GM12801 (cell line): ENCODE data around the gene CD300A.

ENCODE experiments used
- TF ChIP-seq, protein P1 (sequence below): IDR thresholded peaks from one replicate; pipeline ENCODE4 v1.5.1; 2011; ENCODE audit warnings: control low read depth; ENCODE audit not compliant: insufficient read length; ENCODE audit errors: extremely low read depth

The CD300A gene

DNA sequence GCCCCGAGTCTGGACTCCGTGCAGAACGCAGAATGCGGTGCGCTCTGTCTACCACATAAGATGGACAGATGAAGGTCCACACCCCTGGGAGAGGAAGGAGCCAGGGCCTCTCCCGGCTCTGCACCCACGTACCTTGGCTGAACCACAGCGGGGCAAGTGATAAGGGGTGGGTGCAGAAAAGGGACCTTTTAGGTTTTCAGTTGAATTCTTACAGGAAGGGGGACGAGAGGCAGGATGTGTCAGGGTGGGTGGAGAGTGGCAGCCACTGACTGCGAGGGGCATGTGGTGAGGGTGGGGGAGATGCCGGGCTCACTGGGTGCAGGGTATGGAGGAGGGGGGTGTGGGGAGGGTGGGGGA lies 372 bp downstream of the CD300A start:
- TF ChIP-seq, protein P1, sequence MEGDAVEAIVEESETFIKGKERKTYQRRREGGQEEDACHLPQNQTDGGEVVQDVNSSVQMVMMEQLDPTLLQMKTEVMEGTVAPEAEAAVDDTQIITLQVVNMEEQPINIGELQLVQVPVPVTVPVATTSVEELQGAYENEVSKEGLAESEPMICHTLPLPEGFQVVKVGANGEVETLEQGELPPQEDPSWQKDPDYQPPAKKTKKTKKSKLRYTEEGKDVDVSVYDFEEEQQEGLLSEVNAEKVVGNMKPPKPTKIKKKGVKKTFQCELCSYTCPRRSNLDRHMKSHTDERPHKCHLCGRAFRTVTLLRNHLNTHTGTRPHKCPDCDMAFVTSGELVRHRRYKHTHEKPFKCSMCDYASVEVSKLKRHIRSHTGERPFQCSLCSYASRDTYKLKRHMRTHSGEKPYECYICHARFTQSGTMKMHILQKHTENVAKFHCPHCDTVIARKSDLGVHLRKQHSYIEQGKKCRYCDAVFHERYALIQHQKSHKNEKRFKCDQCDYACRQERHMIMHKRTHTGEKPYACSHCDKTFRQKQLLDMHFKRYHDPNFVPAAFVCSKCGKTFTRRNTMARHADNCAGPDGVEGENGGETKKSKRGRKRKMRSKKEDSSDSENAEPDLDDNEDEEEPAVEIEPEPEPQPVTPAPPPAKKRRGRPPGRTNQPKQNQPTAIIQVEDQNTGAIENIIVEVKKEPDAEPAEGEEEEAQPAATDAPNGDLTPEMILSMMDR, result no peak

DNA sequence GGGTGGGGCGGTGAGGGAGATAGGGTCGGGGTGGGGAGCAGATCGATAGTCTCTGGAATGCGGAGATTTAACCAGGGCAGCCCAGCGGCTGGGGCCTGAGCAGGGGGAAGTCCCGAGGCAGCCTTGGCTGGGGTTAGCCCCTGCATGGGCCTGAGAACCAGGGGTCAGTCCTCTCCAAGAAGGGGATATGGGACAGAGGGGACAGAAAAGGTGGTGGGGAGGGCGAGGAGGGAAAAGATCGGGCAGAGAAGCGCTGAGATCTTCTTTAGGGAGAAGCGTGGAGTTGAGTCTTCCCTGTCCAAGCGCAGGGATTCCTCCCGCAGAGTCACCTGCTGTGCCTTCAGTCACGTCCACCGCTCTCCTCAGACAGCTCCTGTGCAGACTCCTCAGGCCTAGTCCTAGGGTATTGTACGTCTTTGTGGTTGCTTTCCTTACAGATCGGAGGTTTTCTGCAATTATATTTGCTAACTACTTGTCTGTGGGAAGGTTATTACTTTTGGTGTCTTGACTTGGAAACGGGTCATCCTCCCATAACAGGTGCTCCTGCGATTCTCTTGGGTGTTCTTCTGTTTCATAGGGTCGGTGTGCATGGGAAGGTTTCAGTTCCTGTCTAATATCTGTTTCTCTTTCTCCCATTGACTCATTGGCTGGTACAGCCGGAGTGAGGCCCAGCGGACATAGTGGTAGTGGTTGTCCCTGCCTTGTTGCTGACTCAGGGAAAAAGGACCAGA lies 952 bp downstream of the CD300A start:
- TF ChIP-seq, protein P1, result no peak

DNA sequence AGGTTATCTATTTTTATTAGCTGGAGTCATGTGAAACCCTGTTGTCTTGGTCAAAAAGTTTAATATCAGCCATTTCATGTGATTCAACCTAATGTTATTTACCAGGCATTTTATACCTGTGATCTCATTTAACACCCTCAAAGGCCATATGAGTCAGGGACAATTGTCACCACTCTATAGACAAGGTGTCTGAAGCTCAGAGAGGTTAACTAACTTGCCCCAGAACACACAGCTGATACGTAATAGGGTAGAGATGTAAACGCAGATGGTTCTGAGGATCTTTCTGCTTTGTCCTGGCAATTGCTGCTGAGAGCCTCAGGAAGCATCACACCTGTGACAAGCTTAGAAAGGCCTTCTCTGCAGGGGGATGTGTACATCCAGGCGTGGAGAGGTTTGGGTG lies 4.9 kb downstream of the CD300A start:
- TF ChIP-seq, protein P1, result no peak

DNA sequence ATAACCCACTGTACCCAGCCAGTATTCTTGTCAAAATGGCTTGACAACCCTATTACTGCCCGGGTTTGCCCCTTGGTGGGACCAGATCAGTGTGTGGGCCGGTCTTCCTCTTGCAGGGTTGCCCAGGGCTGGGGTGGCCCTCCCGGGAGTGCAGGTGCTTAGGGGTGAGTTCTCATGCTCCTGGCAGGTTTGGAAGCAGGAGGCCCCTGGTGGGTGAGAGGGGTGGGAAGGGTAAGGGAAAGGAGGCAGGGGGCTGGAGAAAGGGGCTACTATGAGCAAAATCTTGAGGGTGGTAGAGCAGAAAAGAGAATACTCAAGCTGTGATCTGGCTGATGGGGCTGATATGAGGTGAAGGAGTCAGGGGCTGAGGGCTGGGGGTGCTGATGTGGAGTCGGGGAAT lies 6.5 kb downstream of the CD300A start:
- TF ChIP-seq, protein P1, result no peak

DNA sequence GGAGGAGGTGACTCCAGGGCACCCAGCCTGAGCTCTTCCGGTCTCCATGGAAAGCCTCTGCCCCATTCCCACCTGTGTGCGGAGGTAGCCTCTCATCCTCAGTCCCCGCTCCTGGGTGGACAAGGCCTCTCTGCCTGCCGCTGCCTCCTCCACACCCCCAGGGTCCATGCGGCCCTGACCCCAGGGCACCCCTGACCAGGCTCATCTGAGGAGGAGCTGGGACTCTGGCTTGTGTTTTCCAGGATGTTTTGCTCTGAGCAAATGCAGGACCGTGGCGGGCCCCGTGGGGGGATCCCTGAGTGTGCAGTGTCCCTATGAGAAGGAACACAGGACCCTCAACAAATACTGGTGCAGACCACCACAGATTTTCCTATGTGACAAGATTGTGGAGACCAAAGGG lies 6.9 kb downstream of the CD300A start:
- TF ChIP-seq, protein P1, result no peak

DNA sequence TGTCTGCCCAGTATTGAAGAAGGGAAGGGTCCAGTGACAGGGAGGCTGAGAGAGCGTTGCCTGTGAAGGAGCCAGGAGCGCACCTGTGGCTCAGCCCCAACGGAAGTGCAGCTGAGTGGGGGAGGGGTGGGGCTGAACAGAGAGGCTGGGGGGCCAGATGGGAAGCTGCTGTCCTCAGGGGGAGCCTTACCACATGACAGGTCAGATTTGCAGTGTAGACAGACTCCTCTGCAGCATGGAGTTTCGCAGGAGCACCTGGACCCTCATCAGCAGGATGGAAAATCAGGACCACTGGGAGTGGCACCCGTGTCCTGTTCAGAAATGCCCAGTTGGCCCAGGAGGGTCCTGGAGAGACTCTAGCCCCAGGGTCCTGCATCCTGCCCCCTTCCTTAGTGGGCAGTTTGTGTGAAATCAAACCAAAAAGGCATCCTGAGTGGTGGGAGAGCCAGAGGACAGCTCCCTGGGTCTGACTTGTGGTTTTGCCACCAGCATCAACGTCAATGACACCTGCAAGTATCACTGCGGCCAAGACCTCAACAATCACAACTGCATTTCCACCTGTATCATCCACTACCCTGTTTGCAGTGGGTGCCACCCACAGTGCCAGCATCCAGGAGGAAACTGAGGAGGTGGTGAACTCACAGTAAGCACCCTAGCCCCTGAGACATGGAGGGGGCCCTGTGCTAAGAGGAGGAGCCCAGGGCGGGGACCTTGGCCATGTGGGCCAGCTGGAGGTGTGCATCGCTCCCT lies 7.8 kb downstream of the CD300A start:
- TF ChIP-seq, protein P1, result no peak

DNA sequence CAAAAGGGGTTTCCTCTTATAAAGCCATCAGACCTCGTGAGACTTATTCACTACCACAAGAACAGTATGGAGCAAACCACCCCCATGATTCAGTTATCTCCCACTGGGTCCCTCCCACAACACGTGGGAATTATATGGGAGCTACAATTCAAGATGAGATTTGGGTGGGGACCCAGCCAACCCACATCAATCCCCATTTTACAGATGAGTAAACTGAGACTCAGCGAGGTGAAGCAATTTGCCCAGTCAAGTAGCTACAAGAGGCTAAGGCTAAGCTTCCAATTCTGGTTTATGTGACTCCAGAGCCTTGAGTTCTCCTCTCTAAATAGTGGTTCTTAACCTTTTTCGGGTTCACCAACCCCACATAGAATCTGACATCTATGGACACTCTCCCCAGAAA lies 8.8 kb downstream of the CD300A start:
- TF ChIP-seq, protein P1, result no peak
